Natural killer cell (primary cell): Measurements from ENCODE around the gene MYDGF. TPM values are rescaled to one million over a fixed set of nuclear protein-coding genes. Genes with fewer than 3 reads are reported as not detected.
A peak's percentile ranks its signal among the peaks of the same experiment; 100 is the strongest.

Experiments used
- ATAC-seq, 3 donors: fragments of 150-1000 bp in 2 of 3; fragments of 200-7000 bp in 1 of 3; cut with Tn5 transposase; 1 replicate in 1 of 3; 2 replicates in 2 of 3; pipeline ENCODE4 v1.10.0; 2021; ENCODE audit warnings: mild to moderate bottlenecking in 2 of 3, moderate library complexity in 2 of 3
- DNase-seq, 2 donors: peaks; one replicate each; pipeline versions ENCODE4 v3.0.0 to v3.0.0-alpha.2; 2013 to 2021; ENCODE audit warnings: mixed read lengths in 1 of 2
- H3K27ac ChIP-seq: one replicate; pipeline ENCODE4 v1.5.1; 2013; ENCODE audit warnings: mild to moderate bottlenecking, low read length
- H3K27me3 ChIP-seq: one replicate; pipeline ENCODE4 v1.6.1; 2013; ENCODE audit warnings: low read length; ENCODE audit not compliant: control insufficient read depth, insufficient read depth
- H3K36me3 ChIP-seq: one replicate; pipeline ENCODE4 v1.6.1; 2013; ENCODE audit warnings: low read length; ENCODE audit not compliant: control insufficient read depth, insufficient read depth
- H3K4me1 ChIP-seq: one replicate; pipeline ENCODE4 v1.6.1; 2013; ENCODE audit warnings: low read length; ENCODE audit not compliant: control insufficient read depth, insufficient read depth
- H3K4me3 ChIP-seq: one replicate; pipeline ENCODE4 v1.5.1; 2013; ENCODE audit warnings: low read length
- H3K9me3 ChIP-seq: one replicate; pipeline ENCODE4 v1.6.1; 2013; ENCODE audit warnings: low read length; ENCODE audit not compliant: control insufficient read depth, insufficient read depth
- H3K27ac Mint-ChIP-seq, 2 donors: one replicate each; pipeline ENCODE4 v1.8.0; 2022; ENCODE audit warnings: mild to moderate bottlenecking in 2 of 2, mixed read lengths in 2 of 2, moderate library complexity in 1 of 2
- H3K27me3 Mint-ChIP-seq, 2 donors: one replicate each; pipeline ENCODE4 v1.8.0; 2022; ENCODE audit warnings: low read depth in 2 of 2, mixed read lengths in 2 of 2
- H3K36me3 Mint-ChIP-seq: one replicate; pipeline ENCODE4 v1.8.0; 2022; ENCODE audit warnings: mixed read lengths
- H3K4me1 Mint-ChIP-seq, 2 donors: one replicate each; pipeline ENCODE4 v1.8.0; 2022; ENCODE audit warnings: mixed read lengths in 2 of 2
- H3K4me3 Mint-ChIP-seq: one replicate; pipeline ENCODE4 v1.8.0; 2022; ENCODE audit warnings: mild to moderate bottlenecking, moderate library complexity, mixed read lengths
- H3K9me3 Mint-ChIP-seq, 2 donors: one replicate each; pipeline ENCODE4 v1.8.0; 2022; ENCODE audit warnings: mixed read lengths in 2 of 2
- CTCF ChIP-seq: fragments of 200-600 bp; IDR thresholded peaks from one replicate; pipeline ENCODE4 v1.8.0; 2022; ENCODE audit warnings: antibody characterized with exemption
- WGBS: methylation state at CpG from one replicate; pipeline ENCODE4 v1.1.7; 2013; ENCODE audit warnings: missing lambda C conversion rate; ENCODE audit not compliant: insufficient coverage; 5-methylcytosine and 5-hydroxymethylcytosine counted together
- intact Hi-C: fragments of 100-400 bp; cut with micrococcal nuclease; formaldehyde crosslinking; loops from one replicate; pipeline ENCODE4 v1.14.2; 2022
- total RNA-seq, 4 donors: library from RNA; stranded (reverse); fragments of 120-200 nt in 1 of 4; gene quantifications; one replicate each; pipeline versions ENCODE4 v1.2.3 to v1.2.4, GENCODE V29; 2013 to 2022

Gene MYDGF
- total RNA-seq, 3 donors from 2014 or later (not counting 1 experiment from before 2014, with no cell fraction given): 36.9 to 41.8 (median 37.2) TPM

GRCh38 chr19:4660181-4660791 lies 9.9 kb downstream of the MYDGF start:
- no peaks in the 10 kb centered on the region for H3K9me3 ChIP-seq
- no peak overlapping the region for H3K27ac ChIP-seq
- intact Hi-C loops: no loop called here
- no peaks in the 10 kb centered on the region for H3K27me3 Mint-ChIP-seq
- no peaks in the 10 kb centered on the region for H3K9me3 Mint-ChIP-seq
- WGBS: 91% methylated on average over 15 of the region's 15 CpGs
- H3K27ac Mint-ChIP-seq: no peak overlapping the region
- H3K4me3 ChIP-seq: no peak overlapping the region
- peaks cover 17 to 34% of the 10 kb centered on the region in 2 donors for H3K4me1 Mint-ChIP-seq
- H3K36me3 ChIP-seq: peaks cover 40% of the 10 kb centered on the region
- no peak overlapping the region for H3K4me3 Mint-ChIP-seq
- peaks cover 33% of the 10 kb centered on the region for H3K4me1 ChIP-seq
- ATAC-seq (no peak), DNase-seq (no peak)
- no peak for TF ChIP-seq CTCF
- no peaks in the 10 kb centered on the region for H3K27me3 ChIP-seq
- no peaks in the 10 kb centered on the region for H3K36me3 Mint-ChIP-seq

GRCh38 chr19:4657835-4658234 lies 12.3 kb downstream of the MYDGF start:
- H3K9me3 Mint-ChIP-seq: no peaks in the 10 kb centered on the region
- H3K36me3 Mint-ChIP-seq: no peaks in the 10 kb centered on the region
- H3K27ac ChIP-seq: peak overlapping the region; percentile 20
- no peak for TF ChIP-seq CTCF
- intact Hi-C loops: no loop called here
- peaks cover 36% of the 10 kb centered on the region for H3K36me3 ChIP-seq
- H3K4me1 ChIP-seq: peaks cover 33% of the 10 kb centered on the region
- H3K4me3 Mint-ChIP-seq: peak overlapping the region; percentile 9
- H3K27me3 Mint-ChIP-seq: no peaks in the 10 kb centered on the region
- no peaks in the 10 kb centered on the region for H3K27me3 ChIP-seq
- 75% methylated on average over 8 of the region's 8 CpGs for WGBS
- no peaks in the 10 kb centered on the region for H3K9me3 ChIP-seq
- ATAC-seq (peak in 2 of 3 donors; percentile 24 to 63), DNase-seq (no peak)
- H3K4me1 Mint-ChIP-seq: peaks cover 17 to 34% of the 10 kb centered on the region in 2 donors
- H3K27ac Mint-ChIP-seq: peak overlapping the region; percentile 51 to 70
- H3K4me3 ChIP-seq: no peak overlapping the region

- no peak overlapping the region for H3K4me3 Mint-ChIP-seq
- H3K4me1 Mint-ChIP-seq: peaks cover 17 to 29% of the 10 kb centered on the region in 2 donors
- intact Hi-C loops: no loop called here
- no peaks in the 10 kb centered on the region for H3K9me3 Mint-ChIP-seq
- no peaks in the 10 kb centered on the region for H3K27me3 Mint-ChIP-seq
- Histone ChIP-seq H3K27ac (no peak overlapping the region), H3K4me3 (no peak overlapping the region), H3K36me3 (peaks cover 36% of the 10 kb centered on the region), H3K4me1 (peaks cover 38% of the 10 kb centered on the region), H3K9me3 (no peaks in the 10 kb centered on the region), H3K27me3 (no peaks in the 10 kb centered on the region)
- DNase-seq (no peak), ATAC-seq (peak; percentile 41 to 64 (median 41))
- no peak for TF ChIP-seq CTCF
- peak overlapping the region; percentile 51 to 70 for H3K27ac Mint-ChIP-seq
- WGBS: 60% methylated on average over 11 of the region's 14 CpGs
- no peaks in the 10 kb centered on the region for H3K36me3 Mint-ChIP-seq
Observed at GRCh38 chr19:4657262-4657661, 12.9 kb downstream of the MYDGF start.

- H3K36me3 Mint-ChIP-seq: no peaks in the 10 kb centered on the region
- DNase-seq (no peak), ATAC-seq (no peak)
- Histone ChIP-seq H3K4me1 (peaks cover 46% of the 10 kb centered on the region), H3K27ac (no peak overlapping the region), H3K4me3 (no peak overlapping the region), H3K27me3 (no peaks in the 10 kb centered on the region), H3K36me3 (peaks cover 35% of the 10 kb centered on the region), H3K9me3 (no peaks in the 10 kb centered on the region)
- no peaks in the 10 kb centered on the region for H3K9me3 Mint-ChIP-seq
- intact Hi-C loops: no loop called here
- H3K27ac Mint-ChIP-seq: no peak overlapping the region
- no peak for TF ChIP-seq CTCF
- 89% methylated on average over 8 of the region's 8 CpGs for WGBS
- no peaks in the 10 kb centered on the region for H3K27me3 Mint-ChIP-seq
- peaks cover 14 to 22% of the 10 kb centered on the region in 2 donors for H3K4me1 Mint-ChIP-seq
- no peak overlapping the region for H3K4me3 Mint-ChIP-seq
Observed at GRCh38 chr19:4656102-4656501, 14.0 kb downstream of the MYDGF start.
